Hematopoietic multipotent progenitor cell (in vitro differentiated cells): ENCODE measurements around the gene EZH1. TPM values are rescaled to one million over a fixed set of nuclear protein-coding genes. Genes with fewer than 3 reads are reported as not detected.
A peak's percentile ranks its signal among the peaks of the same experiment; 100 is the strongest.

Source experiments
- DNase-seq, 3 donors: peaks; one replicate each; pipeline ENCODE4 v3.0.0-alpha.2; 2011 to 2015; ENCODE audit warnings: low read depth in 2 of 3, low spot score in 2 of 3
- total RNA-seq: library from RNA; depleted of rRNA; stranded (reverse); fragments of >200 nt; gene quantifications from one replicate; pipeline ENCODE4 v1.2.3, GENCODE V29; 2012

Gene EZH1
- total RNA-seq, 1 donor: 35.8 TPM

- DNase-seq: no peak
Measured at GRCh38 chr17:42685831-42686230, 59.0 kb downstream of the EZH1 start.

- DNase-seq: no peak
Measured at GRCh38 chr17:42684929-42685556, 59.8 kb downstream of the EZH1 start.

GRCh38 chr17:42683407-42684034, 61.3 kb downstream of the EZH1 start:
- peak in 1 of 3 donors; percentile 46 for DNase-seq

- peak in 1 of 3 donors; percentile 56 for DNase-seq
Measured at GRCh38 chr17:42682722-42683403, 62.0 kb downstream of the EZH1 start.

- DNase-seq: no peak
Measured at GRCh38 chr17:42681976-42682721, 62.7 kb downstream of the EZH1 start, which contains the start of gene CNTNAP1. CNTNAP1 (plus strand) TSS chr17:42682531; CDS start chr17:42682830, 299 bp downstream.

- no peak for DNase-seq
Measured at GRCh38 chr17:42680331-42680808, 64.5 kb downstream of the EZH1 start.

GRCh38 chr17:42679492-42680330, 65.1 kb downstream of the EZH1 start:
- DNase-seq: peak in 2 of 3 donors; percentile 77 to 80

- DNase-seq: peak in 1 of 3 donors; percentile 41
Measured at GRCh38 chr17:42678951-42679491, 65.8 kb downstream of the EZH1 start.

- DNase-seq: peak in 2 of 3 donors; percentile 76
Measured at GRCh38 chr17:42677921-42678781, 66.7 kb downstream of the EZH1 start.

GRCh38 chr17:42677012-42677857, 67.6 kb downstream of the EZH1 start:
- peak; percentile 96 to 99 (median 99) for DNase-seq

GRCh38 chr17:42676424-42677011, 68.3 kb downstream of the EZH1 start, which contains the start of gene PLEKHH3:
PLEKHH3 (minus strand) TSS chr17:42676994; CDS start chr17:42676563, 431 bp downstream.
- no peak for DNase-seq

GRCh38 chr17:42675965-42676423, 68.8 kb downstream of the EZH1 start:
- DNase-seq: no peak

- no peak for DNase-seq
Measured at GRCh38 chr17:42675348-42675964, 69.4 kb downstream of the EZH1 start.

GRCh38 chr17:42674755-42675347, 70.0 kb downstream of the EZH1 start:
- no peak for DNase-seq

GRCh38 chr17:42673885-42674754, 70.7 kb downstream of the EZH1 start:
- peak in 2 of 3 donors; percentile 67 to 79 for DNase-seq
